Thymus (tissue), 11 donors: Measurements from ENCODE around the gene CDH22. TPM values are rescaled to one million over a fixed set of nuclear protein-coding genes. Genes with fewer than 3 reads are reported as not detected.

ENCODE experiments used
- DNase-seq, 9 donors: peaks; one replicate each; pipeline ENCODE4 v3.0.0-alpha.2; 2013; ENCODE audit warnings: low spot score in 9 of 9, low read depth in 6 of 9, missing footprints in 1 of 9
- H3K27ac ChIP-seq, 2 donors: one replicate each; pipeline ENCODE4 v1.5.1; 2013; ENCODE audit warnings: control low read depth in 1 of 2, low read depth in 1 of 2, low read length in 1 of 2, mild to moderate bottlenecking in 1 of 2, moderate library complexity in 1 of 2
- H3K27me3 ChIP-seq, 2 donors: one replicate each; pipeline ENCODE4 v1.5.1; 2013; ENCODE audit warnings: low read length in 1 of 2; ENCODE audit not compliant: control insufficient read depth in 2 of 2, insufficient read depth in 1 of 2
- H3K36me3 ChIP-seq, 2 donors: one replicate each; pipeline ENCODE4 v1.5.1; 2013; ENCODE audit warnings: low read length in 1 of 2, mild to moderate bottlenecking in 1 of 2, moderate library complexity in 1 of 2; ENCODE audit not compliant: control insufficient read depth in 2 of 2, insufficient read depth in 2 of 2
- H3K4me1 ChIP-seq, 2 donors: one replicate each; pipeline ENCODE4 v1.5.1; 2013; ENCODE audit warnings: low read length in 2 of 2; ENCODE audit not compliant: control insufficient read depth in 2 of 2, insufficient read depth in 2 of 2
- H3K4me3 ChIP-seq, 2 donors: one replicate each; pipeline ENCODE4 v1.5.1; 2013; ENCODE audit warnings: low read length in 2 of 2, control low read depth in 1 of 2, mild to moderate bottlenecking in 1 of 2
- H3K9me3 ChIP-seq, 2 donors: one replicate each; pipeline ENCODE4 v1.5.1; 2013; ENCODE audit warnings: low read length in 1 of 2, mild to moderate bottlenecking in 1 of 2; ENCODE audit not compliant: control insufficient read depth in 2 of 2, insufficient read depth in 1 of 2
- WGBS: extraction: QIAGEN DNeasy Blood & Tissue Kit; methylation state at CpG from one replicate; pipeline ENCODE4 v1.1.7; 2013; 5-methylcytosine and 5-hydroxymethylcytosine counted together
- polyA plus RNA-seq: library from polyadenylated mRNA; stranded (reverse); fragments of 200-250 nt; gene quantifications from one replicate; pipeline ENCODE4 v1.2.3, GENCODE V29; 2013
- total RNA-seq: library from RNA; stranded (reverse); fragments of 120-200 nt; gene quantifications from one replicate; pipeline ENCODE4 v1.2.4, GENCODE V29; 2013
- donor health status: healthy.

CDH22 gene
- total and polyA plus RNA-seq, 2 donors: 0.05 to 0.11 TPM

GRCh38 chr20:46129955-46130481, 178.3 kb downstream of the CDH22 start:
- Histone ChIP-seq H3K4me1 (no peaks in the 10 kb centered on the region), H3K27me3 (peaks cover 0 to 26% of the 10 kb centered on the region in 2 donors), H3K27ac (no peak overlapping the region), H3K4me3 (no peak overlapping the region), H3K36me3 (no peaks in the 10 kb centered on the region), H3K9me3 (no peaks in the 10 kb centered on the region)
- DNase-seq: no peak
- WGBS: 53% methylated on average over 5 of the region's 5 CpGs

GRCh38 chr20:46128310-46129151, 179.8 kb downstream of the CDH22 start:
- DNase-seq: no peak
- 79% methylated on average over 16 of the region's 16 CpGs for WGBS
- H3K36me3 ChIP-seq: no peaks in the 10 kb centered on the region

GRCh38 chr20:46127396-46128010, 180.8 kb downstream of the CDH22 start:
- H3K27ac ChIP-seq: no peak overlapping the region
- 95% methylated on average over 11 of the region's 11 CpGs for WGBS
- no peak for DNase-seq

More at GRCh38 chr20:46128310-46129151, 179.8 kb downstream of the CDH22 start:
- no peak overlapping the region for H3K4me3 ChIP-seq
- H3K9me3 ChIP-seq: no peaks in the 10 kb centered on the region
- no peaks in the 10 kb centered on the region for H3K4me1 ChIP-seq
- H3K27me3 ChIP-seq: peaks cover 0 to 22% of the 10 kb centered on the region in 2 donors
- H3K27ac ChIP-seq: no peak overlapping the region

GRCh38 chr20:46126440-46127056, 181.8 kb downstream of the CDH22 start:
- Histone ChIP-seq H3K9me3 (no peaks in the 10 kb centered on the region), H3K36me3 (no peaks in the 10 kb centered on the region), H3K4me1 (no peaks in the 10 kb centered on the region), H3K27me3 (peaks cover 0 to 16% of the 10 kb centered on the region in 2 donors), H3K4me3 (no peak overlapping the region), H3K27ac (no peak overlapping the region)
- WGBS: 93% methylated on average over 5 of the region's 5 CpGs
- DNase-seq: no peak

More at GRCh38 chr20:46127396-46128010, 180.8 kb downstream of the CDH22 start:
- H3K4me1 ChIP-seq: no peaks in the 10 kb centered on the region
- H3K4me3 ChIP-seq: no peak overlapping the region
- H3K27me3 ChIP-seq: peaks cover 0 to 18% of the 10 kb centered on the region in 2 donors
- H3K9me3 ChIP-seq: no peaks in the 10 kb centered on the region
- H3K36me3 ChIP-seq: no peaks in the 10 kb centered on the region

Other genes starting within 250 kb of the CDH22 start
- 25.4 TPM for gene NCOA5, start 218.5 kb downstream of the CDH22 start, total RNA-seq
- gene NCOA5, start 218.5 kb downstream of the CDH22 start, polyA plus RNA-seq: 21.5 TPM
- 22.8 TPM for gene CD40, start 190.2 kb downstream of the CDH22 start, total RNA-seq
- 30.6 TPM for gene CD40, start 190.2 kb downstream of the CDH22 start, polyA plus RNA-seq
- 23.3 TPM for gene ELMO2, start 98.1 kb upstream of the CDH22 start, total RNA-seq
- gene ELMO2, start 98.1 kb upstream of the CDH22 start, polyA plus RNA-seq: 32.9 TPM
- gene ZNF334, start 205.1 kb upstream of the CDH22 start, total RNA-seq: 3.8 TPM
- gene ZNF334, start 205.1 kb upstream of the CDH22 start, polyA plus RNA-seq: 9.3 TPM
- gene OCSTAMP, start 242.2 kb upstream of the CDH22 start, total RNA-seq: under 0.01 TPM
- gene OCSTAMP, start 242.2 kb upstream of the CDH22 start, polyA plus RNA-seq: 0.02 TPM